ENCODE measurements around the gene IDI1.

Gene IDI1

GRCh38 chr10:992467-992866 lies 56.5 kb downstream of the IDI1 start:
- peaks cover 22% of the 10 kb centered on the region for H3K4me1 ChIP-seq (ENCODE audit: insufficient read depth, low read length, poor library complexity, severe bottlenecking)
- H2AFZ ChIP-seq (ENCODE audit: low read length): no peak overlapping the region
- H3K9me3 ChIP-seq (ENCODE audit: insufficient read depth, low read depth, low read length): no peaks in the 10 kb centered on the region
- H3K27me3 ChIP-seq (ENCODE audit: insufficient read depth, low read length, poor library complexity, severe bottlenecking): peaks cover 4% of the 10 kb centered on the region
- peaks cover 47% of the 10 kb centered on the region; the same call in 1 of the 2 replicates for H3K36me3 ChIP-seq (ENCODE audit: insufficient read depth, low read length)
- H4K20me1 ChIP-seq (ENCODE audit: insufficient read depth, low read length, poor library complexity, severe bottlenecking): peaks cover 27% of the 10 kb centered on the region
- TF ChIP-seq EZH2phosphoT487 (IDR thresholded peaks at IDR 0.05; ENCODE audit: borderline replicate concordance) (no peak), CTCF (conservative IDR thresholded peaks at IDR 0.05; ENCODE audit: low read length) (no peak)
- H3K4me2 ChIP-seq (ENCODE audit: low read depth, low read length, poor library complexity, severe bottlenecking): no peak overlapping the region
- H3F3A ChIP-seq (ENCODE audit: low read depth): no peaks in the 10 kb centered on the region
- H3K4me3 ChIP-seq (ENCODE audit: low read length, poor library complexity, severe bottlenecking): no peak overlapping the region
- no peaks in the 10 kb centered on the region for H3K9me2 ChIP-seq (replicated peaks; ENCODE audit: low read depth, low read length)
- H3K79me2 ChIP-seq (ENCODE audit: insufficient read depth, low read length): peaks cover 54% of the 10 kb centered on the region
- H3K9ac ChIP-seq (ENCODE audit: low read depth, low read length, poor library complexity, severe bottlenecking): no peak overlapping the region

- TF ChIP-seq CTCF (conservative IDR thresholded peaks at IDR 0.05; ENCODE audit: low read length) (no peak), EZH2phosphoT487 (IDR thresholded peaks at IDR 0.05; ENCODE audit: borderline replicate concordance) (no peak)
- Histone ChIP-seq H4K20me1 (ENCODE audit: insufficient read depth, low read length, poor library complexity, severe bottlenecking) (peaks cover 27% of the 10 kb centered on the region), H3K4me3 (ENCODE audit: low read length, poor library complexity, severe bottlenecking) (peak overlapping the region; percentile 100), H3K9me2 (replicated peaks; ENCODE audit: low read depth, low read length) (no peaks in the 10 kb centered on the region), H3K4me2 (ENCODE audit: low read depth, low read length, poor library complexity, severe bottlenecking) (peak overlapping the region; percentile 82), H3K79me2 (ENCODE audit: insufficient read depth, low read length) (peaks cover 54% of the 10 kb centered on the region), H2AFZ (ENCODE audit: low read length) (no peak overlapping the region), H3F3A (ENCODE audit: low read depth) (no peaks in the 10 kb centered on the region), H3K4me1 (ENCODE audit: insufficient read depth, low read length, poor library complexity, severe bottlenecking) (peaks cover 32% of the 10 kb centered on the region), H3K9me3 (ENCODE audit: insufficient read depth, low read depth, low read length) (no peaks in the 10 kb centered on the region), H3K9ac (ENCODE audit: low read depth, low read length, poor library complexity, severe bottlenecking) (peak overlapping the region; percentile 18), H3K36me3 (ENCODE audit: insufficient read depth, low read length) (peaks cover 32% of the 10 kb centered on the region; the same call in 1 of the 2 replicates), H3K27me3 (ENCODE audit: insufficient read depth, low read length, poor library complexity, severe bottlenecking) (peaks cover 4% of the 10 kb centered on the region)
Measured at GRCh38 chr10:990808-991207, 58.1 kb downstream of the IDI1 start.

Measured in Loucy (cell line).